Body of pancreas (tissue), 4 donors: ENCODE measurements around the gene OSMR. TPM values are rescaled to one million over a fixed set of nuclear protein-coding genes. Genes with fewer than 3 reads are reported as not detected.

Source experiments
- ATAC-seq: fragments of 150-250 bp; one replicate; pipeline ENCODE4 v1.9.1; 2016
- DNase-seq, 4 donors: peaks; one replicate each; pipeline ENCODE4 v3.0.0-alpha.2; 2019
- H3K27ac ChIP-seq, 4 donors: fragments of 200-600 bp; sonication (generic); 1 replicate in 3 of 4; 2 replicates in 1 of 4; pipeline versions ENCODE4 v1.5.1 to v1.6.1; 2016 to 2019; ENCODE audit warnings: mild to moderate bottlenecking in 1 of 4, mixed read lengths in 1 of 4, moderate library complexity in 1 of 4
- H3K27me3 ChIP-seq, 2 donors: fragments of 200-600 bp; sonication (generic); one replicate each; pipeline ENCODE4 v1.6.0; 2016; ENCODE audit warnings: mild to moderate bottlenecking in 1 of 2
- H3K36me3 ChIP-seq, 2 donors: fragments of 200-600 bp; sonication (generic); replicated peaks in 1 of 2; 2 replicates each; pipeline ENCODE4 v1.5.1; 2016; ENCODE audit warnings: low read depth in 2 of 2; ENCODE audit not compliant: insufficient read depth in 1 of 2
- H3K4me1 ChIP-seq: fragments of 200-600 bp; sonication (generic); one replicate; pipeline ENCODE4 v1.6.0; 2016
- H3K4me3 ChIP-seq, 2 donors: fragments of 200-600 bp; sonication (generic); 1 replicate in 1 of 2; 2 replicates in 1 of 2; pipeline ENCODE4 v1.5.1; 2016 to 2019
- H3K9me3 ChIP-seq, 3 donors: fragments of 200-600 bp; sonication (generic); 1 replicate in 2 of 3; 2 replicates in 1 of 3; pipeline ENCODE4 v1.5.1; 2016
- CTCF ChIP-seq, 7 experiments: fragments of 450-650 bp in 4 of 7; fragments of 200-600 bp in 3 of 7; sonication (generic) in 3 of 7; IDR thresholded peaks; one replicate each; pipeline ENCODE4 v1.5.1; 2016 to 2019; ENCODE audit warnings: antibody characterized with exemption in 7 of 7
- POLR2A ChIP-seq, 3 donors: fragments of 450-650 bp; IDR thresholded peaks; one replicate each; pipeline ENCODE4 v1.6.1; 2016; ENCODE audit warnings: antibody characterized with exemption in 3 of 3, mild to moderate bottlenecking in 2 of 3
- WGBS, 2 donors: methylation state at CpG; one replicate each; pipeline ENCODE4 v1.1.5; 2017; 5-methylcytosine and 5-hydroxymethylcytosine counted together
- intact Hi-C: fragments of 100-400 bp; cut with DNase I; formaldehyde crosslinking; loops from one replicate; pipeline ENCODE4 v1.15.1; 2023
- total RNA-seq, 2 donors: library from RNA; depleted of rRNA; stranded (reverse); fragments of >200 nt; gene quantifications; one replicate each; pipeline ENCODE4 v1.1.0, GENCODE V29; 2016

The OSMR gene
- total RNA-seq, 2 donors from 2014 or later: 11.7 to 22.4 TPM

GRCh38 chr5:38830521-38831051, 15.2 kb upstream of the OSMR start:
- H3K27me3 ChIP-seq: no peaks in the 10 kb centered on the region
- no peaks in the 10 kb centered on the region for H3K4me1 ChIP-seq
- no peak for DNase-seq
- H3K4me3 ChIP-seq: no peak overlapping the region
- no peak for TF ChIP-seq POLR2A (IDR thresholded peaks at IDR 0.05)
- TF ChIP-seq CTCF (IDR thresholded peaks at IDR 0.05): no peak
- no peaks in the 10 kb centered on the region for H3K9me3 ChIP-seq
- no peak for ATAC-seq
- H3K36me3 ChIP-seq: no peaks in the 10 kb centered on the region
- no peak overlapping the region for H3K27ac ChIP-seq
- WGBS, 2 donors: 66 to 70% methylated on average over 3 of the region's 3 CpGs
- intact Hi-C loops: no loop called here

GRCh38 chr5:38831117-38831516, 14.7 kb upstream of the OSMR start:
- no peak overlapping the region for H3K4me3 ChIP-seq
- intact Hi-C loops: no loop called here
- no peak overlapping the region for H3K27ac ChIP-seq
- H3K27me3 ChIP-seq: no peaks in the 10 kb centered on the region
- ATAC-seq (no peak), DNase-seq (no peak)
- no peaks in the 10 kb centered on the region for H3K36me3 ChIP-seq
- H3K9me3 ChIP-seq: no peaks in the 10 kb centered on the region
- H3K4me1 ChIP-seq: no peaks in the 10 kb centered on the region
- WGBS, 2 donors: 58 to 61% methylated on average over 5 of the region's 5 CpGs
- TF ChIP-seq POLR2A (IDR thresholded peaks at IDR 0.05) (no peak), CTCF (IDR thresholded peaks at IDR 0.05) (no peak)

- DNase-seq (no peak), ATAC-seq (peak; percentile 27)
- no peaks in the 10 kb centered on the region for H3K36me3 ChIP-seq
- H3K4me1 ChIP-seq: no peaks in the 10 kb centered on the region
- intact Hi-C loops: no loop called here
- H3K9me3 ChIP-seq: no peaks in the 10 kb centered on the region
- H3K4me3 ChIP-seq: no peak overlapping the region
- TF ChIP-seq CTCF (IDR thresholded peaks at IDR 0.05) (peak; percentile 15 to 54 (median 37)), POLR2A (IDR thresholded peaks at IDR 0.05) (no peak)
- no peaks in the 10 kb centered on the region for H3K27me3 ChIP-seq
- no peak overlapping the region for H3K27ac ChIP-seq
- 34 to 35% methylated on average over 3 of the region's 3 CpGs for WGBS, 2 donors
Measured at GRCh38 chr5:38831909-38832308, 13.9 kb upstream of the OSMR start.

- no peak for ATAC-seq
- no peak overlapping the region for H3K4me3 ChIP-seq
- no peaks in the 10 kb centered on the region for H3K4me1 ChIP-seq
- H3K9me3 ChIP-seq: no peaks in the 10 kb centered on the region
- DNase-seq: no peak
- 74 to 84% methylated on average over 4 of the region's 4 CpGs for WGBS, 2 donors
- no peak overlapping the region for H3K27ac ChIP-seq
- no peaks in the 10 kb centered on the region for H3K27me3 ChIP-seq
- no peaks in the 10 kb centered on the region for H3K36me3 ChIP-seq
- intact Hi-C loops: no loop called here
- TF ChIP-seq CTCF (IDR thresholded peaks at IDR 0.05) (no peak), POLR2A (IDR thresholded peaks at IDR 0.05) (no peak)
Measured at GRCh38 chr5:38832810-38833209, 13.0 kb upstream of the OSMR start.

- no peak overlapping the region for H3K27ac ChIP-seq
- intact Hi-C loops: no loop called here
- no peak overlapping the region for H3K4me3 ChIP-seq
- DNase-seq (no peak), ATAC-seq (no peak)
- 59 to 64% methylated on average over 2 of the region's 2 CpGs for WGBS, 2 donors
- no peaks in the 10 kb centered on the region for H3K36me3 ChIP-seq
- H3K4me1 ChIP-seq: no peaks in the 10 kb centered on the region
- TF ChIP-seq CTCF (IDR thresholded peaks at IDR 0.05) (no peak), POLR2A (IDR thresholded peaks at IDR 0.05) (no peak)
- H3K27me3 ChIP-seq: no peaks in the 10 kb centered on the region
- H3K9me3 ChIP-seq: no peaks in the 10 kb centered on the region
Measured at GRCh38 chr5:38835887-38836286, 9.9 kb upstream of the OSMR start.
